ENCODE measurements around the gene TRIM28.

TRIM28 gene

GRCh38 chr19:58520257-58520599, 23.6 kb upstream of the TRIM28 start:
- TF ChIP-seq CTCF (IDR thresholded peaks at IDR 0.05; ENCODE audit: low read depth, low read length): no peak
- in situ Hi-C loops (cut with HindIII; ENCODE audit: low sequenced_read_pairs): no loop called here
- H3K4me3 ChIP-seq (ENCODE audit: low read depth, low read length): peak overlapping the region; percentile 81
- DNase-seq (ENCODE audit: low read depth, low spot score): no peak

GRCh38 chr19:58521651-58522050, 22.2 kb upstream of the TRIM28 start:
- TF ChIP-seq CTCF (IDR thresholded peaks at IDR 0.05; ENCODE audit: low read depth, low read length): no peak
- DNase-seq (ENCODE audit: low read depth, low spot score): no peak
- in situ Hi-C loops (cut with HindIII; ENCODE audit: low sequenced_read_pairs): no loop called here
- no peak overlapping the region for H3K4me3 ChIP-seq (ENCODE audit: low read depth, low read length)

GRCh38 chr19:58522709-58523108, 21.2 kb upstream of the TRIM28 start:
- no peak overlapping the region for H3K4me3 ChIP-seq (ENCODE audit: low read depth, low read length)
- DNase-seq (ENCODE audit: low read depth, low spot score): no peak
- no peak for TF ChIP-seq CTCF (IDR thresholded peaks at IDR 0.05; ENCODE audit: low read depth, low read length)
- in situ Hi-C loops (cut with HindIII; ENCODE audit: low sequenced_read_pairs): no loop called here

- in situ Hi-C loops (cut with HindIII; ENCODE audit: low sequenced_read_pairs): no loop called here
- TF ChIP-seq CTCF (IDR thresholded peaks at IDR 0.05; ENCODE audit: low read depth, low read length): no peak
- DNase-seq (ENCODE audit: low read depth, low spot score): no peak
Measured at GRCh38 chr19:58529405-58529804, 14.5 kb upstream of the TRIM28 start.

GRCh38 chr19:58531034-58531840, 12.6 kb upstream of the TRIM28 start:
- in situ Hi-C loops (cut with HindIII; ENCODE audit: low sequenced_read_pairs): no loop called here
- no peak for TF ChIP-seq CTCF (IDR thresholded peaks at IDR 0.05; ENCODE audit: low read depth, low read length)
- DNase-seq (ENCODE audit: low read depth, low spot score): no peak
- H3K4me3 ChIP-seq (ENCODE audit: low read depth, low read length): no peak overlapping the region

More at GRCh38 chr19:58529405-58529804, 14.5 kb upstream of the TRIM28 start:
- H3K4me3 ChIP-seq (ENCODE audit: low read depth, low read length): no peak overlapping the region

- in situ Hi-C loops (cut with HindIII; ENCODE audit: low sequenced_read_pairs): no loop called here
- no peak overlapping the region for H3K4me3 ChIP-seq (ENCODE audit: low read depth, low read length)
- no peak for TF ChIP-seq CTCF (IDR thresholded peaks at IDR 0.05; ENCODE audit: low read depth, low read length)
- DNase-seq (ENCODE audit: low read depth, low spot score): no peak
Measured at GRCh38 chr19:58535857-58536256, 8.0 kb upstream of the TRIM28 start.
